GM06990 (cell line): ENCODE measurements around the gene TUT1.
A peak's percentile ranks its signal among the peaks of the same experiment; 100 is the strongest.

Experiments
- DNase-seq: peaks from one replicate; pipeline ENCODE4 v3.0.0-alpha.2; 2011; ENCODE audit not compliant: insufficient read length; ENCODE audit errors: extremely low read depth
- H3K27me3 ChIP-seq: replicated peaks from 2 replicates; pipeline ENCODE4 v1.6.0; 2011; ENCODE audit warnings: low read length; ENCODE audit not compliant: control insufficient read depth, insufficient read depth
- H3K36me3 ChIP-seq: 2 replicates; pipeline ENCODE4 v1.5.1; 2011; ENCODE audit warnings: low read length; ENCODE audit not compliant: control insufficient read depth, insufficient read depth
- H3K4me3 ChIP-seq: replicated peaks from 2 replicates; pipeline ENCODE4 v1.5.1; 2011; ENCODE audit warnings: low read depth, mild to moderate bottlenecking, control low read depth, low read length
- CTCF ChIP-seq: IDR thresholded peaks from 2 replicates; pipeline ENCODE4 v1.5.1; 2011; ENCODE audit warnings: low read length, control low read depth, mild to moderate bottlenecking, inconsistent platforms; ENCODE audit not compliant: insufficient read depth, poor library complexity, severe bottlenecking

Gene TUT1

GRCh38 chr11:62543680-62544444 lies 47.5 kb downstream of the TUT1 start:
- peak overlapping the region; percentile 70 for H3K4me3 ChIP-seq
- TF ChIP-seq CTCF, result no peak
- no peaks in the 10 kb centered on the region for H3K27me3 ChIP-seq
- no peak for DNase-seq
- H3K36me3 ChIP-seq, result no peaks in the 10 kb centered on the region

- Histone ChIP-seq H3K4me3 (peak overlapping the region; percentile 70), H3K36me3 (no peaks in the 10 kb centered on the region), H3K27me3 (no peaks in the 10 kb centered on the region)
- peak; percentile 99 for TF ChIP-seq CTCF
- DNase-seq, result peak; percentile 83
Measured at GRCh38 chr11:62542750-62543567, 48.4 kb downstream of the TUT1 start.

GRCh38 chr11:62542111-62542745 lies 49.1 kb downstream of the TUT1 start:
- Histone ChIP-seq H3K36me3 (no peaks in the 10 kb centered on the region), H3K27me3 (no peaks in the 10 kb centered on the region), H3K4me3 (peak overlapping the region; percentile 12)
- TF ChIP-seq CTCF, result no peak
- DNase-seq, result no peak

GRCh38 chr11:62540804-62541701 lies 50.3 kb downstream of the TUT1 start:
- Histone ChIP-seq H3K27me3 (no peaks in the 10 kb centered on the region), H3K4me3 (peak overlapping the region; percentile 31), H3K36me3 (no peaks in the 10 kb centered on the region; the same call in 1 of the 2 replicates)
- DNase-seq, result peak; percentile 79
- no peak for TF ChIP-seq CTCF

GRCh38 chr11:62539238-62539925 lies 51.9 kb downstream of the TUT1 start:
- Histone ChIP-seq H3K36me3 (peaks cover 1% of the 10 kb centered on the region), H3K4me3 (no peak overlapping the region), H3K27me3 (no peaks in the 10 kb centered on the region)
- no peak for DNase-seq
- no peak for TF ChIP-seq CTCF
